ENCODE results near the gene SHROOM2.

The SHROOM2 gene

GRCh38 chrX:9866633-9867032 is 80.4 kb downstream of the SHROOM2 start:
- no peak for DNase-seq

GRCh38 chrX:9867226-9867625 is 81.0 kb downstream of the SHROOM2 start:
- DNase-seq: no peak

- no peak for DNase-seq
Measured at GRCh38 chrX:9867753-9868152, 81.5 kb downstream of the SHROOM2 start.

GRCh38 chrX:9871701-9872268 is 85.6 kb downstream of the SHROOM2 start:
- no peak for DNase-seq

GRCh38 chrX:9873360-9873759 is 87.1 kb downstream of the SHROOM2 start:
- DNase-seq: no peak

- DNase-seq: no peak
Measured at GRCh38 chrX:9873952-9874351, 87.7 kb downstream of the SHROOM2 start.

- no peak for DNase-seq
Measured at GRCh38 chrX:9874483-9874882, 88.3 kb downstream of the SHROOM2 start.

- no peak for DNase-seq
Measured at GRCh38 chrX:9875801-9876200, 89.6 kb downstream of the SHROOM2 start.

- no peak for DNase-seq
Measured at GRCh38 chrX:9876201-9876600, 90.0 kb downstream of the SHROOM2 start.

- no peak for DNase-seq
Measured at GRCh38 chrX:9878146-9878820, 92.1 kb downstream of the SHROOM2 start.

GRCh38 chrX:9880237-9880636 is 94.0 kb downstream of the SHROOM2 start:
- DNase-seq: no peak

- no peak for DNase-seq
Measured at GRCh38 chrX:9880870-9881269, 94.6 kb downstream of the SHROOM2 start.

GRCh38 chrX:9882669-9883446 is 96.6 kb downstream of the SHROOM2 start:
- no peak for DNase-seq

GRCh38 chrX:9884031-9884779 is 98.0 kb downstream of the SHROOM2 start:
- no peak for DNase-seq

- no peak for DNase-seq
Measured at GRCh38 chrX:9885150-9885549, 98.9 kb downstream of the SHROOM2 start.

GRCh38 chrX:9887659-9888297 is 101.5 kb downstream of the SHROOM2 start:
- no peak for DNase-seq

GRCh38 chrX:9888953-9889470 is 102.8 kb downstream of the SHROOM2 start:
- DNase-seq: no peak

- DNase-seq: no peak
Measured at GRCh38 chrX:9890681-9891091, 104.5 kb downstream of the SHROOM2 start.

GRCh38 chrX:9895225-9895912 is 109.1 kb downstream of the SHROOM2 start:
- DNase-seq: no peak

- no peak for DNase-seq
Measured at GRCh38 chrX:9897761-9898161, 111.5 kb downstream of the SHROOM2 start.

GRCh38 chrX:9899640-9900111 is 113.4 kb downstream of the SHROOM2 start:
- peak; percentile 30 for DNase-seq

GRCh38 chrX:9902656-9903055 is 116.4 kb downstream of the SHROOM2 start:
- no peak for DNase-seq

Measured in NCI-H510A (cell line).